A549 (cell line): ENCODE results near the gene TRAF3IP1. TPM values are rescaled to one million over a fixed set of nuclear protein-coding genes. Genes with fewer than 3 reads are reported as not detected.

Source experiments
- ATAC-seq, 2 experiments: fragments of 200-7000 bp in 1 of 2; fragments of >200 bp in 1 of 2; cut with Nextera tagmentation in 1 of 2; cut with Tn5 transposase in 1 of 2; 3 replicates each; pipeline versions ENCODE4 v1.8.0 to v1.9.1; 2018 to 2020; ENCODE audit warnings: mild to moderate bottlenecking in 1 of 2, moderate library complexity in 1 of 2
- CTCF ChIA-PET: fragments of 300-600 bp; sonication (Branson Sonifier 250); formaldehyde crosslinking; extraction: SDS; loops from one replicate; lab custom pipeline; 2021; ENCODE audit warnings: antibody characterized with exemption, inconsistent platforms; lab: Yijun Ruan, JAX
- POLR2A ChIA-PET: fragments of 350-600 bp; formaldehyde crosslinking; extraction: SDS; loops from one replicate; lab custom pipeline; 2021; ENCODE audit warnings: antibody characterized with exemption, inconsistent platforms; lab: Yijun Ruan, JAX
- DNase-seq, 2 experiments: peaks; one replicate each; pipeline versions ENCODE4 v3.0.0 to v3.0.0-alpha.2; 2011 to 2016; ENCODE audit warnings: low read depth in 1 of 2, low spot score in 1 of 2
- FAIRE-seq: peaks from 2 replicates; lab custom pipeline; 2011; peaks lifted over from hg19 to GRCh38; lab: Jason Lieb, UNC
- H3K27ac ChIP-seq, 2 experiments: fragments of >200 bp; sonication (Bioruptor Twin); formaldehyde crosslinking; 3 replicates each; pipeline ENCODE4 v1.5.1; 2016 to 2017
- H3K4me1 ChIP-seq: fragments of >200 bp; sonication (Bioruptor Twin); formaldehyde crosslinking; 3 replicates; pipeline ENCODE4 v1.6.1; 2016
- H3K4me2 ChIP-seq: fragments of >200 bp; sonication (Bioruptor Twin); formaldehyde crosslinking; 3 replicates; pipeline ENCODE4 v1.6.1; 2016
- H3K4me3 ChIP-seq: fragments of >200 bp; sonication (Bioruptor Twin); formaldehyde crosslinking; 3 replicates; pipeline ENCODE4 v1.5.1; 2016
- H3K9me3 ChIP-seq: fragments of >200 bp; sonication (Bioruptor Twin); formaldehyde crosslinking; 3 replicates; pipeline ENCODE4 v1.6.1; 2016
- ESRRA ChIP-seq: fragments of 150-350 bp; IDR thresholded peaks from 2 replicates; pipeline ENCODE4 v1.6.1; 2014; ENCODE audit warnings: mild to moderate bottlenecking, low read length, borderline replicate concordance
- FOSB ChIP-seq: fragments of 250-450 bp; sonication (Bioruptor Pico); IDR thresholded peaks from 2 replicates; pipeline ENCODE4 v1.5.0; 2020; ENCODE audit warnings: mild to moderate bottlenecking, moderate library complexity
- FOSL2 ChIP-seq, 2 experiments: fragments of 450-650 bp in 1 of 2; fragments of >200 bp in 1 of 2; sonication (Bioruptor Twin) in 1 of 2; formaldehyde crosslinking; IDR thresholded peaks; 2 replicates each; pipeline versions ENCODE4 v1.5.0 to v1.6.1; 2016 to 2020; ENCODE audit warnings: mild to moderate bottlenecking in 1 of 2, moderate library complexity in 1 of 2
- FOXS1 ChIP-seq: fragments of 250-450 bp; sonication (Bioruptor Pico); IDR thresholded peaks from 2 replicates; pipeline ENCODE4 v1.5.0; 2020; ENCODE audit warnings: mild to moderate bottlenecking, moderate library complexity
- GATA3 ChIP-seq: IDR thresholded peaks from 2 replicates; pipeline ENCODE4 v1.6.1; 2012; ENCODE audit warnings: borderline replicate concordance
- HDAC2 ChIP-seq: fragments of 200-600 bp; sonication (generic); IDR thresholded peaks from 2 replicates; pipeline ENCODE4 v1.6.1; 2016
- JUN ChIP-seq, 2 experiments: fragments of >200 bp; sonication (Bioruptor Twin); formaldehyde crosslinking; IDR thresholded peaks; 2 replicates in 1 of 2; 3 replicates in 1 of 2; pipeline ENCODE4 v1.6.1; 2016 to 2017
- KDM1A ChIP-seq: fragments of 200-600 bp; sonication (generic); IDR thresholded peaks from 2 replicates; pipeline ENCODE4 v1.6.1; 2016; ENCODE audit warnings: low read depth, mild to moderate bottlenecking
- KDM5A ChIP-seq: fragments of 200-600 bp; sonication (generic); IDR thresholded peaks from 2 replicates; pipeline ENCODE4 v1.6.1; 2016; ENCODE audit warnings: antibody characterized with exemption, mild to moderate bottlenecking
- MYC ChIP-seq: IDR thresholded peaks from 2 replicates; pipeline ENCODE4 v1.6.1; 2012; ENCODE audit warnings: mild to moderate bottlenecking, inconsistent platforms, low read length, improper control_type of control experiment, borderline replicate concordance
- NFE2L2 ChIP-seq: fragments of 150-350 bp; conservative IDR thresholded peaks from 2 replicates; pipeline ENCODE4 v1.6.1; 2014; ENCODE audit warnings: low read length
- NR3C1 ChIP-seq: fragments of >200 bp; sonication (Bioruptor Twin); formaldehyde crosslinking; IDR thresholded peaks from 3 replicates; pipeline ENCODE4 v1.6.1; 2017
- POLR2A ChIP-seq: IDR thresholded peaks from 2 replicates; pipeline ENCODE4 v1.6.1; 2012; ENCODE audit warnings: mild to moderate bottlenecking, low read length
- POLR2AphosphoS2 ChIP-seq: conservative IDR thresholded peaks from 2 replicates; pipeline ENCODE4 v1.6.1; 2012; ENCODE audit warnings: low read length, improper control_type of control experiment, inconsistent platforms
- RAD21 ChIP-seq, 2 experiments: fragments of >200 bp in 1 of 2; sonication (Bioruptor Twin) in 1 of 2; formaldehyde crosslinking in 1 of 2; IDR thresholded peaks in 1 of 2; conservative IDR thresholded peaks in 1 of 2; 2 replicates in 1 of 2; 3 replicates in 1 of 2; pipeline ENCODE4 v1.6.1; 2012 to 2018; ENCODE audit warnings: inconsistent platforms in 1 of 2
- RARB ChIP-seq: fragments of 250-450 bp; sonication (Bioruptor Pico); IDR thresholded peaks from 2 replicates; pipeline ENCODE4 v1.8.0; 2021; ENCODE audit warnings: mild to moderate bottlenecking, moderate library complexity
- RCOR1 ChIP-seq: fragments of 150-350 bp; IDR thresholded peaks from 2 replicates; pipeline ENCODE4 v1.6.1; 2014; ENCODE audit warnings: antibody characterized with exemption, low read length, low read depth
- WGBS: methylation state at CpG from one replicate; pipeline ENCODE4 v1.1.6; 2017; ENCODE audit errors: missing lambda C conversion rate; 5-methylcytosine and 5-hydroxymethylcytosine counted together
- polyA plus RNA-seq, 4 experiments: library from polyadenylated mRNA; depleted of rRNA in 3 of 4; stranded (reverse); fragments of >200 nt; fragmentation: RNase III in 1 of 4; extraction: RNeasy Plus Mini Kit Qiagen cat#74134 plus additional on column Dnase treatment in 1 of 4; gene quantifications; 2 replicates in 3 of 4; 3 replicates in 1 of 4; pipeline ENCODE4 v1.2.3, GENCODE V29; 2011 to 2017
- TF ChIP-seq, protein P1 (sequence below): IDR thresholded peaks from 2 replicates; pipeline ENCODE4 v1.6.1; 2012
- TF ChIP-seq, protein P2 (sequence below): fragments of 250-450 bp; sonication (Bioruptor Pico); IDR thresholded peaks from 2 replicates; pipeline ENCODE4 v1.5.0; 2021; ENCODE audit warnings: mild to moderate bottlenecking, moderate library complexity, borderline replicate concordance
- TF ChIP-seq, protein P3 (sequence below): fragments of >200 bp; sonication (Bioruptor Twin); formaldehyde crosslinking; IDR thresholded peaks from 2 replicates; pipeline ENCODE4 v1.6.1; 2016
- TF ChIP-seq, protein P4 (sequence below): IDR thresholded peaks from 2 replicates; pipeline ENCODE4 v1.6.1; 2012; ENCODE audit warnings: low read depth, borderline replicate concordance

TRAF3IP1 gene
- polyA plus RNA-seq, 2 of the 4 experiments (the other 2 are of a cell fraction), result 10.6 to 19.2 TPM

DNA sequence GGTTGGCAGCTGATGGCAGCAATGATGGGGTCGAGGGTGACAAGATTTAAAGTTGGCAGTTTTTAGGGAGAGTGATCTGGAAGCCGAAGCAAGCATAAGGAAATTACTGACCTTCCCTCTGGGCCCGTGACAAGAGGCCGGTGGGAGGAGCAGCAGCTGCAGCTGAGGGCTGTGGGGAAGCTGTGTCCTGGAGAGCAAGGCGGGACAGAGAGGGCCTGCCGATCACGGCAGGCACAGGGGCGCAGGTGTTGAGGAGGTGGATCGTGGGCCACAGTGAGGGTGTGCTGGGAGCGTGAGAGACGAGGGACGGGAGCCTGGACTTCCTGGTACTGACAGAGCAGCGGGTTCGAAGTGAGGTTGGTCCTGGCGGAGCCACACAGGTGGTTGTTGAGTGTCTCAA lies 31.0 kb downstream of the TRAF3IP1 start:
- TF ChIP-seq RAD21 (conservative IDR thresholded peaks at IDR 0.05 in 1 of 2, IDR thresholded peaks at IDR 0.05 in 1 of 2) (no peak), HDAC2 (no peak), MYC (no peak), FOSL2 (IDR thresholded peaks at IDR 0.05) (no peak), FOSL2 (CRISPR knock-in tag; IDR thresholded peaks at IDR 0.05) (no peak), POLR2AphosphoS2 (no peak), GATA3 (no peak), RCOR1 (no peak), RARB (no peak), FOXS1 (CRISPR knock-in tag) (no peak), NFE2L2 (no peak), KDM1A (no peak), FOSB (CRISPR knock-in tag) (no peak), KDM5A (no peak), NR3C1 (no peak)
- TF ChIP-seq, protein P1, sequence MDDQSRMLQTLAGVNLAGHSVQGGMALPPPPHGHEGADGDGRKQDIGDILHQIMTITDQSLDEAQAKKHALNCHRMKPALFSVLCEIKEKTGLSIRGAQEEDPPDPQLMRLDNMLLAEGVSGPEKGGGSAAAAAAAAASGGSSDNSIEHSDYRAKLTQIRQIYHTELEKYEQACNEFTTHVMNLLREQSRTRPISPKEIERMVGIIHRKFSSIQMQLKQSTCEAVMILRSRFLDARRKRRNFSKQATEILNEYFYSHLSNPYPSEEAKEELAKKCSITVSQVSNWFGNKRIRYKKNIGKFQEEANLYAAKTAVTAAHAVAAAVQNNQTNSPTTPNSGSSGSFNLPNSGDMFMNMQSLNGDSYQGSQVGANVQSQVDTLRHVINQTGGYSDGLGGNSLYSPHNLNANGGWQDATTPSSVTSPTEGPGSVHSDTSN, result no peak
- TF ChIP-seq, protein P2, sequence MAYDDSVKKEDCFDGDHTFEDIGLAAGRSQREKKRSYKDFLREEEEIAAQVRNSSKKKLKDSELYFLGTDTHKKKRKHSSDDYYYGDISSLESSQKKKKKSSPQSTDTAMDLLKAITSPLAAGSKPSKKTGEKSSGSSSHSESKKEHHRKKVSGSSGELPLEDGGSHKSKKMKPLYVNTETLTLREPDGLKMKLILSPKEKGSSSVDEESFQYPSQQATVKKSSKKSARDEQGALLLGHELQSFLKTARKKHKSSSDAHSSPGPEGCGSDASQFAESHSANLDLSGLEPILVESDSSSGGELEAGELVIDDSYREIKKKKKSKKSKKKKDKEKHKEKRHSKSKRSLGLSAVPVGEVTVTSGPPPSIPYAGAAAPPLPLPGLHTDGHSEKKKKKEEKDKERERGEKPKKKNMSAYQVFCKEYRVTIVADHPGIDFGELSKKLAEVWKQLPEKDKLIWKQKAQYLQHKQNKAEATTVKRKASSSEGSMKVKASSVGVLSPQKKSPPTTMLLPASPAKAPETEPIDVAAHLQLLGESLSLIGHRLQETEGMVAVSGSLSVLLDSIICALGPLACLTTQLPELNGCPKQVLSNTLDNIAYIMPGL (CRISPR knock-in tag), result no peak
- TF ChIP-seq, protein P3, sequence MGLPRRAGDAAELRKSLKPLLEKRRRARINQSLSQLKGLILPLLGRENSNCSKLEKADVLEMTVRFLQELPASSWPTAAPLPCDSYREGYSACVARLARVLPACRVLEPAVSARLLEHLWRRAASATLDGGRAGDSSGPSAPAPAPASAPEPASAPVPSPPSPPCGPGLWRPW, result no peak
- TF ChIP-seq, protein P4, sequence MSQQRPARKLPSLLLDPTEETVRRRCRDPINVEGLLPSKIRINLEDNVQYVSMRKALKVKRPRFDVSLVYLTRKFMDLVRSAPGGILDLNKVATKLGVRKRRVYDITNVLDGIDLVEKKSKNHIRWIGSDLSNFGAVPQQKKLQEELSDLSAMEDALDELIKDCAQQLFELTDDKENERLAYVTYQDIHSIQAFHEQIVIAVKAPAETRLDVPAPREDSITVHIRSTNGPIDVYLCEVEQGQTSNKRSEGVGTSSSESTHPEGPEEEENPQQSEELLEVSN, result no peak
- H3K4me3 ChIP-seq, result no peak overlapping the region
- DNase-seq, result no peak
- H3K4me2 ChIP-seq, result no peak overlapping the region
- H3K27ac ChIP-seq, result no peak overlapping the region
- no peak for FAIRE-seq
- ChIA-PET CTCF (no interaction called here), POLR2A (no interaction called here)
- no peak; a peak in 1 of 6 replicates for ATAC-seq
- 95% methylated on average over 15 of the region's 15 CpGs for WGBS
- H3K9me3 ChIP-seq, result no peaks in the 10 kb centered on the region
- H3K4me1 ChIP-seq, result no peaks in the 10 kb centered on the region

DNA sequence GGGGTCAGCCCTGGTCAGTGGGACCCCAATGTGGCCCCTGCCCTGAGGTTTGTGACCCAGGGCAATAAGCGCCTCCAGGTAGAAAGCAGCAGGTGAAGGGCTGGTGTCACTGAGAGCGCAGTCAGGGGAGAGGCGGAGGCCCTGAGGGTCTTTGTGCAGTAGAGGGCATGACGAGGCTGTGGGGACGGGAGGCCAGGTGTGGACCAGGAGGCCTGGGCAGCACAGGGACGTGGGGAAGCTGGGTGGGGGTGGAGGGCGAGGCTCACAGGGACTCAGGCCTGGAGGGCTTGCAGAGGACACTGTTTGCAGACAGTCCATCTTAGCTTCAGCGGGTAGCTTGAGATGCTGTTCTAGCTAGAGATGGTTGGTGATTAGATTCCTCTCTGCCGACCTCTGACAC lies 32.0 kb downstream of the TRAF3IP1 start:
- CTCF ChIA-PET, result interaction anchor here (0.9 to 1.5 kb wide), 2 partner anchors 15 to 96 kb away, joined by 3 to 4 read pairs; no protein-coding TSS in a partner anchor
- 89% methylated on average over 9 of the region's 9 CpGs for WGBS
- POLR2A ChIA-PET, result no interaction called here
- FAIRE-seq (no peak), DNase-seq (no peak), ATAC-seq (no peak; a peak in 1 of 6 replicates)
- Histone ChIP-seq H3K9me3 (no peaks in the 10 kb centered on the region), H3K4me3 (no peak overlapping the region), H3K4me2 (no peak overlapping the region), H3K4me1 (peaks cover 5% of the 10 kb centered on the region; the same call in 2 of the 3 replicates), H3K27ac (no peak overlapping the region)
- TF ChIP-seq JUN (IDR thresholded peaks at IDR 0.05) (no peak), ESRRA (no peak)

DNA sequence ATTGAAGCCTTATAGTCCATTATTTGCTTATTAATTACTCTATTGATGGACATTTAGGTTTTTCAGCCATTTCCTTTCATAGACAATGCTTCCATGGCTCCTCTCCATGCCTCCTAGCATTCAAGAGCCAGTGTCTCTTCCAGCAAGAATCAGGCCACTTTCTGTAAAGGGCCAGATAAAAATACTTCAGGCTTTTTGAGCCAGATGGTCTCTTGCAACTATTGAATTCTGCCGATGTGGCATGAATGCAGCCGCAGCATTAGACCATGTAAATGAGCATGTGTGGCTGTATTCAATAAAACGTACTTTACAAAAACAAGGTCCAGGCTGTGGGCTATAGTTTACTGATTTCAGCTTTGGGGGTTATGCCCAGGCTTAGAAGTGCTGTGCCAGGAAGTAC lies 38.5 kb downstream of the TRAF3IP1 start:
- no peak overlapping the region for H3K4me3 ChIP-seq
- no peak overlapping the region for H3K4me2 ChIP-seq
- CTCF ChIA-PET, result interaction anchor here (1.1 to 3.3 kb wide), 5 partner anchors 10 to 614 kb away, joined by 3 to 37 read pairs (median 6); no protein-coding TSS in a partner anchor
- DNase-seq (no peak), ATAC-seq (no peak), FAIRE-seq (no peak)
- WGBS, result 92% methylated on average over 3 of the region's 3 CpGs
- no peaks in the 10 kb centered on the region for H3K9me3 ChIP-seq
- H3K4me1 ChIP-seq, result peaks cover 9% of the 10 kb centered on the region; the same call in 2 of the 3 replicates
- H3K27ac ChIP-seq, result no peak overlapping the region
- TF ChIP-seq ESRRA (no peak), POLR2A (no peak)
- TF ChIP-seq, all 56 proteins: peak for 0
- POLR2A ChIA-PET, result no interaction called here
